Subcutaneous preadipocyte (primary cell): Measurements from ENCODE around the gene CEACAM7. TPM values are rescaled to one million over a fixed set of nuclear protein-coding genes. Genes with fewer than 3 reads are reported as not detected.

Experiments
- small RNA-seq: library from RNA; depleted of rRNA; stranded (forward); fragments of <200 nt; gene quantifications from one replicate; pipeline ENCODE3, GENCODE V24; 2012
- total RNA-seq: library from RNA; depleted of rRNA; stranded (reverse); fragments of >200 nt; gene quantifications from 2 replicates; pipeline ENCODE4 v1.2.3, GENCODE V29; 2012

Gene CEACAM7
- total RNA-seq = not detected in 2 replicates

GRCh38 chr19:41688098-41688497, at the start of gene CEACAM7:
Gene CEACAM7, minus strand, starts transcription at chr19:41688270. Its CDS starts 105 bp downstream, at chr19:41688165.

DNA sequence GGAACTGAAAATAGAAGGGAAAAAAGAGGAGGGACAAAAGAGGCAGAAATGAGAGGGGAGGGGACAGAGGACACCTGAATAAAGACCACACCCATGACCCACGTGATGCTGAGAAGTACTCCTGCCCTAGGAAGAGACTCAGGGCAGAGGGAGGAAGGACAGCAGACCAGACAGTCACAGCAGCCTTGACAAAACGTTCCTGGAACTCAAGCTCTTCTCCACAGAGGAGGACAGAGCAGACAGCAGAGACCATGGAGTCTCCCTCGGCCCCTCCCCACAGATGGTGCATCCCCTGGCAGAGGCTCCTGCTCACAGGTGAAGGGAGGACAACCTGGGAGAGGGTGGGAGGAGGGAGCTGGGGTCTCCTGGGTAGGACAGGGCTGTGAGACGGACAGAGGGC, 20.4 kb upstream of the CEACAM7 start, which contains the start of gene CEACAM5:
Gene CEACAM5, plus strand, starts transcription at position 146 of the 400 bp plus-strand sequence. Its CDS starts 106 bp downstream, at position 252.

GRCh38 chr19:41626877-41627276, 61.2 kb downstream of the CEACAM7 start, which contains the start of gene CEACAM4:
Gene CEACAM4, minus strand, starts transcription at chr19:41627074. Its CDS starts 111 bp downstream, at chr19:41626963.

Small RNA genes within 50 kb of the gene (small RNA-seq; reads per million reads assigned to genes)
- gene AC243960.4 = not detected

Other genes with a start within 250 kb of the CEACAM7 start
- 35.4 and 39.7 TPM in 2 replicates for gene DMAC2, start 248.4 kb downstream of the CEACAM7 start, total RNA-seq
- gene ERICH4, start 245.1 kb downstream of the CEACAM7 start, total RNA-seq = not detected in 2 replicates
- not detected in 2 replicates for gene CEACAM21, start 112.1 kb downstream of the CEACAM7 start, total RNA-seq
- not detected in 2 replicates for gene CEACAM4, start 61.2 kb downstream of the CEACAM7 start, total RNA-seq
- gene CEACAM5, start 20.4 kb upstream of the CEACAM7 start, total RNA-seq = not detected in 2 replicates
- gene CEACAM6, start 67.3 kb upstream of the CEACAM7 start, total RNA-seq = not detected in 2 replicates
- not detected in 2 replicates for gene CEACAM3, start 108.3 kb upstream of the CEACAM7 start, total RNA-seq
- gene LYPD4, start 156.4 kb upstream of the CEACAM7 start, total RNA-seq = not detected in 2 replicates
- not detected in 2 replicates for gene DMRTC2, start 156.8 kb upstream of the CEACAM7 start, total RNA-seq
- gene RPS19, start 172.0 kb upstream of the CEACAM7 start, total RNA-seq = 442 and 1,330 TPM in 2 replicates
- not detected in 2 replicates for gene CD79A, start 189.0 kb upstream of the CEACAM7 start, total RNA-seq
- 30.9 and 45.7 TPM in 2 replicates for gene ARHGEF1, start 194.9 kb upstream of the CEACAM7 start, total RNA-seq
- gene ERFL, start 240.2 kb upstream of the CEACAM7 start, total RNA-seq = under 0.01 TPM in 1 of 2 replicates, not detected in the other